Stimulated activated CD8-positive, alpha-beta memory T cell treated with anti-CD3 and anti-CD28 coated beads, Interleukin-15, amount 100 ng/mL, for 48 hours (primary cell): Measurements from ENCODE around the gene AOPEP.
"Not testable (repeated sequence)": the region's sequence is repeated elsewhere in the genome, so short reads cannot be mapped to it uniquely, and the experiment has no call there.

Source experiments
- DNase-seq, 2 donors: peaks; one replicate each; pipeline ENCODE4 v3.0.0-alpha.2; 2020; ENCODE audit warnings: low read depth in 2 of 2

AOPEP gene

GRCh38 chr9:95012902-95013301 lies 286.4 kb downstream of the AOPEP start:
- DNase-seq: no peak

- no peak for DNase-seq
These were observed 288.4 kb downstream of the AOPEP start for GRCh38 chr9:95014917-95015316.

- no peak for DNase-seq
These were observed 289.1 kb downstream of the AOPEP start for GRCh38 chr9:95015569-95015968.

DNA sequence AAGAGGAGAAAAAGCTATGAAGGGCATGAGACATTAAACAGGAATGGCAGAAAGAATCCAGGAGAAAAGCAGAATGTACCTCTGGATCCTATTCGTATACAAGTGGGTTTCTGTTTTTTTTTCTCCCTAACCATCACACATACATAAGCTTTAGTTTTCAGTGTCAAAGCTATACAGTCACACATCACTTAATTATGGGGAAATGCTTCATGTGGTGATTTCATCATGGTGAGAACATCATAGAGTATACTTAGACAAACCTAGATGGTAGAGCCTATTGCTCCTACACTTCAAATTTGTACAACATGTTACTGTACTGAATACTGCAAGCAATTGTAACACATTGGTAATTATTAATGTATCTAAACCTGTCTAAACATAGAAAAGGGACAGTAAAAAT lies 290.6 kb downstream of the AOPEP start:
- no peak for DNase-seq

GRCh38 chr9:95017661-95018060 lies 291.2 kb downstream of the AOPEP start:
- no peak for DNase-seq

GRCh38 chr9:95018099-95018936 lies 291.8 kb downstream of the AOPEP start:
- no peak for DNase-seq

DNA sequence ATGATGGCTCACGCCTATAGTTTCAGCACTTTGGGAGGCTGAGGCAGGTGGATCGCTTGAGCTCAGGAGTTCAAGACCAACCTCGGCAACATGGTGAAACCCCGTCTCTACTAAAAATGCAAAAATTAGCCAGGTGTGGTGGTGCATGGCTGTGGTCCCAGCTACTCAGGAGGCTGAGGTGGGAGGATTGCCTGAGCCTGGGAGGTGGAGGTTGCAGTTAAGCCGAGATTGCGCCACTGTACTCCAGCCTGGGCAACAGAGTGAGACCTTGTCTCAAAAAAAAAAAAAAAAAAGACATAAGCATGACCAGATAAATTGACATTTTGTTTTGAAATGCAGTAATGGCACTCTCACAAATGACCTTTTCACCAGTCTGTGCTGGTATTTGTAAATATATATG lies 294.1 kb downstream of the AOPEP start:
- DNase-seq: not testable (repeated sequence)

GRCh38 chr9:95021166-95021886 lies 294.8 kb downstream of the AOPEP start:
- DNase-seq: no peak

- DNase-seq: no peak
These were observed 296.2 kb downstream of the AOPEP start for GRCh38 chr9:95022657-95023056.

GRCh38 chr9:95023217-95024003 lies 296.9 kb downstream of the AOPEP start:
- DNase-seq: no peak

GRCh38 chr9:95024097-95024671 lies 297.7 kb downstream of the AOPEP start:
- DNase-seq: no peak

DNA sequence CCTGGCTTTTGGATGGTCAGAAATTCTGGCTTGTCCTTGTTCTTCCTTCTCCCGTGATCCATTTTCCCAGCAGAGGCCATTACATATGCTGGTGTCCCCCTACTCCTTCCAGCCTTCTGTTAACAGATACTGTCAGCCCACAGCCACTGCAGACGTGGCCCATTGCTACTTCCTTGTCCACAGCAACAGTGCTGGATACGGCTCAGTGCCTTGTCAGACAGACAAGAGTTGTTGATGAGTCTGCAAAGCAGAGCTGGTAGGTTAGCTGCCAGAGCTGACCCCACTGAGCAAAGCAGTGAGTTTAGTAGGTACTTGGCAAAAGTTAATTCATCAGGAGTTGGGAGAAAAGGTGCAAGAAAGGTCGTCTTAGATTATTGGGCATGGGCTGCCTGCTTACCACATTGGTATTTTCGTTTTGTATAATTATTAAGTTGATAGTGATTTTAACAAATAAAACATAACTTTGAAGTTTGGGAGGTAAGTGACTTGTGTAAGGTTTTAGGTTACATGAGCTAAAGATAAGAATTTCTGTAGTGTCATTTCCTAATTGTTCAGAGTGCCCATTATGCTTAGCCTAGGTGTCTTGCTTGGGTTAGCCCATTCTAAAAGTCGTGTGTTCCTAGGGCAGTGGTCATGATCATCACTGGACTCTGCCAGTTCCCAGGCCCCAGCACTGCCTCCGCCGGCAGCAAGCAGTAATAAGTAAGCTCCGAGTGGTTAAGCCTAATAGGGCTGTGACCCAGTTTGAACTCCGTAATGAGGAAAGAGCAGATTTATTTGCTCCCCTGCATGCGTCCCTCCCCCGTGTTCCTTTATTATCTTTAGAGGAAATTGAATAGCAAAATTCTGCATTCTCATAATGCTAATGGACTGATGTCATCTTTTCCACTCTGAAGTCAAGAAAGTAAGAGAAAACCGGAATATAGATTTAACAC lies 299.0 kb downstream of the AOPEP start:
- DNase-seq: no peak

DNA sequence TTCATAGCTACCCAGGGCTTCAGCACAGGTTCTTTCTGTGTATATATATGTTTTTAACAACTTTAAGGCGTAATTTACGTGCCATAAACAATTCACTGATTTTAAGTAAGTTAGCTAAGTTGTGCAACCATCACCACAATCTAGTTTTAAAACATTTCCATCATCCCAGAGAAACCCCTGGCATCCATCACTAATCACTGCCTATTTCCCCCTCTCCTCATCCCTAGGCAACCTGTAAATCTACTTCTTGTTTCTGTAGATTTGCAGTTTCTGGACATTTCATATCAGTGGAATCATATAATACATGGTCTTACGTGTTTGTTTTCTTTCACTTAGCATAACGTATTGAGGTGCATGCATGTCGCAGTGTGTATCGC lies 299.6 kb downstream of the AOPEP start:
- DNase-seq: no peak

GRCh38 chr9:95027914-95028852 lies 301.7 kb downstream of the AOPEP start:
- no peak for DNase-seq

DNA sequence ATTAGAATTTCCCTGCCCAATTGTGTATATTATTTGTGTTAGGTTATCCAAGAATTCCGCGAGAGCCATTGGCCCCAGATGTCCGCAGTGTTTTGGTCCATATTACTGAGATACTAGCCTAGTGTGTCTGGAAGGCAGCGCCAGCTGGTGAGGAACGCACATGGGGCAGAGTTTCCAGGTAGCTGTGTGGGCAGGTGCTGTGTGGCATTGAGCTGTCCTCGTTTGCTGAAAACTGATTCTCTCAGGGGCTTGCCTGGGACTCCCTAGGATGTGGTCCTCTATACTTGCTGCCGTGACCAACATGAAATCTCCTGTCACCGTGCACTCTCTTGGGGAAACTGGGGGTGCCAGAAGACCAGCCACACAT lies 302.3 kb downstream of the AOPEP start:
- no peak for DNase-seq

DNA sequence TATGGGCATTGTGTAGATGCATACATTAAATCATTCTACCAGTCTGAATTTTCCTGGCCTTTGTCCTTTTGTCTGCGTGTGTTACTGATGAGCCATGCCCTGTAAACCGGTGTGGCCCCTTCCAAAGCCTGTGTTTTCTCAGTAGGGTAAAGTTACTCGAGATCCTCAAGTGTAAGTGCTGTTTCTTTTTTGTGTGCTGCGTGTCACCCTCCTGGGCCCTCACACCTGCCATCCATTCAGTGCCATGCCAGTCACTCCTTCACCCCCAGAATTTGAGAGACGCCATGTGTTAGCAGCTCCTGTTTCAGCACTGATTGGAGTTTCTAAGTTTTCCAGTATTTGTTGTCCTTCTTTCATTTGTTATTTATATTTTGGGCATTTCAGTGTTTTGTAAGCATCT lies 302.8 kb downstream of the AOPEP start:
- DNase-seq: no peak

- no peak for DNase-seq
These were observed 303.2 kb downstream of the AOPEP start for GRCh38 chr9:95029720-95030119.

GRCh38 chr9:95030344-95030743 lies 303.8 kb downstream of the AOPEP start:
- no peak for DNase-seq

DNA sequence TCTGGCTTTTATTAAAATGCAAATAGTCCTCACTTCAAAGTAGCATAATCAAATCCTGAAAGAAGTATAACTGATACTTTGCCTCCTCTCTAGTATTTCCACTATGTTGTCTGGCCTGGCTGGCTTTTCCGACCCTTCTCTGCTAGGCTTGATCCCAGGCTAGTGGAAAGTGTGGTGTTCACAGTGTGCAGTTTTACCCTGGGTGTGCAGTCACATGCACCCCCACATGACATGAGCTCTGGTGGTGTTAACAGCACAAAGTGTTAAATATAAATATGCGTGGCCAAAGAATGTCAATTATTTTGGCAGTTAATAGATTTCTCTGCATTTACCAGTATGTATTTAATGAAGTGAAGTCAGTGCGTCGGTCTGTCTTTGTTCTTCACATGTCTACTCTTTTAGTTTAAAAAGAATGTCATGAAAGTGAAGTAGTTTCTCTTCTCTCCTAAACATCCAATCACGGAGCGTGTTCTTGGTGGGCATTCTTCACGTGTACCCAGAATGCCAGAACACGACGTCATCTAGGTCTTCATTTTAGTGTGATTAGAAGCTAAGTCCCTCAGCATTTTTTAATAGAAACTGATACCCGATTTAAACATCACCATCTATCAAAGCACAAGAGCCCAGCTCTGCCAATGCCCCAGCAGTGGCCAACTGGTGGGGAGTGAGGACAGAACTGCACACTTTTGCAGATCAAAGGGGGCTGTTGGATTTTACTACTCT lies 304.6 kb downstream of the AOPEP start:
- no peak for DNase-seq
